ENCODE measurements around the gene FAM53B.

GRCh38 chr10:124644236-124644635, 99.9 kb downstream of the FAM53B start:
- TF ChIP-seq, protein P1, sequence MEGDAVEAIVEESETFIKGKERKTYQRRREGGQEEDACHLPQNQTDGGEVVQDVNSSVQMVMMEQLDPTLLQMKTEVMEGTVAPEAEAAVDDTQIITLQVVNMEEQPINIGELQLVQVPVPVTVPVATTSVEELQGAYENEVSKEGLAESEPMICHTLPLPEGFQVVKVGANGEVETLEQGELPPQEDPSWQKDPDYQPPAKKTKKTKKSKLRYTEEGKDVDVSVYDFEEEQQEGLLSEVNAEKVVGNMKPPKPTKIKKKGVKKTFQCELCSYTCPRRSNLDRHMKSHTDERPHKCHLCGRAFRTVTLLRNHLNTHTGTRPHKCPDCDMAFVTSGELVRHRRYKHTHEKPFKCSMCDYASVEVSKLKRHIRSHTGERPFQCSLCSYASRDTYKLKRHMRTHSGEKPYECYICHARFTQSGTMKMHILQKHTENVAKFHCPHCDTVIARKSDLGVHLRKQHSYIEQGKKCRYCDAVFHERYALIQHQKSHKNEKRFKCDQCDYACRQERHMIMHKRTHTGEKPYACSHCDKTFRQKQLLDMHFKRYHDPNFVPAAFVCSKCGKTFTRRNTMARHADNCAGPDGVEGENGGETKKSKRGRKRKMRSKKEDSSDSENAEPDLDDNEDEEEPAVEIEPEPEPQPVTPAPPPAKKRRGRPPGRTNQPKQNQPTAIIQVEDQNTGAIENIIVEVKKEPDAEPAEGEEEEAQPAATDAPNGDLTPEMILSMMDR (IDR thresholded peaks at IDR 0.05): no peak
- TF ChIP-seq ELF1 (IDR thresholded peaks at IDR 0.05) (no peak), PBX3 (IDR thresholded peaks at IDR 0.05) (no peak), MXI1 (IDR thresholded peaks at IDR 0.05; ENCODE audit: low read depth, low read length) (no peak), EP300 (IDR thresholded peaks at IDR 0.05; ENCODE audit: borderline replicate concordance in 1 of 2, low read depth in 1 of 2, low read length in 1 of 2) (no peak), NRF1 (IDR thresholded peaks at IDR 0.05; ENCODE audit: low read depth, low read length) (no peak), CHD2 (IDR thresholded peaks at IDR 0.05; ENCODE audit: low read length, partially characterized antibody) (no peak), MEF2A (IDR thresholded peaks at IDR 0.05; ENCODE audit: borderline replicate concordance, low read depth) (no peak), POLR2AphosphoS5 (IDR thresholded peaks at IDR 0.05; ENCODE audit: low read depth, low read length) (no peak), GATA2 (CRISPR knock-in tag; IDR thresholded peaks at IDR 0.05) (no peak), REST (IDR thresholded peaks at IDR 0.05; ENCODE audit: low read depth, low read length) (no peak), RXRA (IDR thresholded peaks at IDR 0.05; ENCODE audit: borderline replicate concordance, low read depth) (no peak)
